Osteoblast (primary cell): ENCODE data around the gene VGLL2. TPM values are rescaled to one million over a fixed set of nuclear protein-coding genes. Genes with fewer than 3 reads are reported as not detected.

ENCODE experiments used
- DNase-seq: peaks from one replicate; pipeline ENCODE4 v3.0.0; 2011; ENCODE audit warnings: low spot score, mixed read lengths; ENCODE audit not compliant: insufficient read length; ENCODE audit errors: missing footprints
- H2AFZ ChIP-seq: 2 replicates; pipeline ENCODE4 v1.6.0; 2011; ENCODE audit warnings: mild to moderate bottlenecking, low read length
- H3K27ac ChIP-seq: 2 replicates; pipeline ENCODE4 v1.5.1; 2011; ENCODE audit warnings: mild to moderate bottlenecking, low read depth, low read length, moderate library complexity
- H3K27me3 ChIP-seq: 2 replicates; pipeline ENCODE4 v1.6.0; 2012; ENCODE audit warnings: mild to moderate bottlenecking, control low read depth, inconsistent platforms, low read length, moderate library complexity; ENCODE audit not compliant: insufficient read depth
- H3K36me3 ChIP-seq: 2 replicates; pipeline ENCODE4 v1.5.1; 2011; ENCODE audit warnings: mild to moderate bottlenecking, low read length, control low read depth, moderate library complexity; ENCODE audit not compliant: insufficient read depth
- H3K4me1 ChIP-seq: 2 replicates; pipeline ENCODE4 v1.5.1; 2011; ENCODE audit warnings: mild to moderate bottlenecking, low read length, control low read depth, moderate library complexity; ENCODE audit not compliant: insufficient read depth
- H3K4me2 ChIP-seq: 2 replicates; pipeline ENCODE4 v1.6.0; 2011; ENCODE audit warnings: mild to moderate bottlenecking, low read length; ENCODE audit not compliant: insufficient read depth
- H3K4me3 ChIP-seq: fragments of 200-600 bp; sonication (generic); 3 replicates; pipeline ENCODE4 v1.5.1; 2012; ENCODE audit warnings: mild to moderate bottlenecking, low read length, inconsistent platforms; ENCODE audit not compliant: insufficient read depth
- H3K79me2 ChIP-seq: 2 replicates; pipeline ENCODE4 v1.6.0; 2012; ENCODE audit warnings: mild to moderate bottlenecking, low read length, control low read depth, inconsistent platforms; ENCODE audit not compliant: insufficient read depth
- H3K9me3 ChIP-seq: 2 replicates; pipeline ENCODE4 v1.5.1; 2011; ENCODE audit warnings: low read depth, low read length, control low read depth
- H4K20me1 ChIP-seq: 2 replicates; pipeline ENCODE4 v1.6.0; 2012; ENCODE audit warnings: mild to moderate bottlenecking, low read length, control low read depth; ENCODE audit not compliant: insufficient read depth
- CTCF ChIP-seq: IDR thresholded peaks from 2 replicates; pipeline ENCODE4 v1.5.1; 2011; ENCODE audit warnings: mild to moderate bottlenecking, low read depth, low read length, moderate library complexity; ENCODE audit errors: extremely low read depth
- total RNA-seq: library from RNA; depleted of rRNA; stranded (reverse); fragments of >200 nt; gene quantifications from 2 replicates; pipeline ENCODE4 v1.2.3, GENCODE V29; 2012

The VGLL2 gene
- total RNA-seq, 1 donor: not detected

- Histone ChIP-seq H3K27me3 (no peaks in the 10 kb centered on the region), H3K4me3 (no peak overlapping the region), H3K9me3 (no peaks in the 10 kb centered on the region), H3K4me2 (no peak overlapping the region), H3K27ac (no peak overlapping the region), H2AFZ (no peak overlapping the region), H3K36me3 (no peaks in the 10 kb centered on the region), H3K79me2 (no peaks in the 10 kb centered on the region), H3K4me1 (no peaks in the 10 kb centered on the region), H4K20me1 (no peaks in the 10 kb centered on the region)
- no peak for DNase-seq
- TF ChIP-seq CTCF: no peak
Observed at GRCh38 chr6:117228202-117228601, 37.2 kb upstream of the VGLL2 start.

- H3K36me3 ChIP-seq: no peaks in the 10 kb centered on the region
- no peaks in the 10 kb centered on the region for H3K9me3 ChIP-seq
- no peak overlapping the region for H3K4me2 ChIP-seq
- no peaks in the 10 kb centered on the region for H3K4me1 ChIP-seq
- DNase-seq: no peak
- no peak overlapping the region for H3K4me3 ChIP-seq
- no peaks in the 10 kb centered on the region for H3K27me3 ChIP-seq
- no peak overlapping the region for H2AFZ ChIP-seq
- H3K27ac ChIP-seq: no peak overlapping the region
- no peak for TF ChIP-seq CTCF
- H4K20me1 ChIP-seq: no peaks in the 10 kb centered on the region
- no peaks in the 10 kb centered on the region for H3K79me2 ChIP-seq
Observed at GRCh38 chr6:117229870-117230269, 35.5 kb upstream of the VGLL2 start.

GRCh38 chr6:117231466-117231865 lies 33.9 kb upstream of the VGLL2 start:
- no peaks in the 10 kb centered on the region for H3K9me3 ChIP-seq
- no peak overlapping the region for H3K27ac ChIP-seq
- no peaks in the 10 kb centered on the region for H3K36me3 ChIP-seq
- no peaks in the 10 kb centered on the region for H3K4me1 ChIP-seq
- no peaks in the 10 kb centered on the region for H3K79me2 ChIP-seq
- no peak for TF ChIP-seq CTCF
- H2AFZ ChIP-seq: no peak overlapping the region
- H4K20me1 ChIP-seq: no peaks in the 10 kb centered on the region
- no peaks in the 10 kb centered on the region for H3K27me3 ChIP-seq
- H3K4me2 ChIP-seq: no peak overlapping the region
- no peak overlapping the region for H3K4me3 ChIP-seq
- no peak for DNase-seq

GRCh38 chr6:117232196-117232595 lies 33.2 kb upstream of the VGLL2 start:
- H2AFZ ChIP-seq: no peak overlapping the region
- H3K4me2 ChIP-seq: no peak overlapping the region
- DNase-seq: no peak
- H3K9me3 ChIP-seq: no peaks in the 10 kb centered on the region
- H3K27ac ChIP-seq: no peak overlapping the region
- H3K79me2 ChIP-seq: no peaks in the 10 kb centered on the region
- no peaks in the 10 kb centered on the region for H3K4me1 ChIP-seq
- no peaks in the 10 kb centered on the region for H3K36me3 ChIP-seq
- no peak overlapping the region for H3K4me3 ChIP-seq
- no peaks in the 10 kb centered on the region for H4K20me1 ChIP-seq
- no peaks in the 10 kb centered on the region for H3K27me3 ChIP-seq
- no peak for TF ChIP-seq CTCF
